GM12878 (cell line): ENCODE results near the gene RDM1. TPM values are rescaled to one million over a fixed set of nuclear protein-coding genes. Genes with fewer than 3 reads are reported as not detected.

Experiments
- ATAC-seq: fragments of 200-7000 bp; cut with Tn5 transposase; 3 replicates; pipeline ENCODE4 v1.9.1; 2020; ENCODE audit warnings: mild to moderate bottlenecking, moderate library complexity
- BruUV-seq: library from RNA; stranded (reverse); fragments of 400-500 nt; replicated peaks from 2 replicates; lab custom pipeline; 2021; lab: Mats Ljungman, UMichigan
- CTCF ChIA-PET: fragments of 300-600 bp; sonication (Branson Sonifier 250); formaldehyde crosslinking; extraction: SDS; loops from one replicate; lab custom pipeline; 2021; ENCODE audit warnings: inconsistent platforms; lab: Yijun Ruan, JAX
- POLR2A ChIA-PET: fragments of 350-600 bp; formaldehyde crosslinking; extraction: SDS; loops from one replicate; lab custom pipeline; 2021; ENCODE audit warnings: inconsistent platforms; lab: Charles Lee
- RAD21 ChIA-PET: fragments of 300-600 bp; sonication (Branson Sonifier 250); formaldehyde crosslinking; loops from one replicate; lab custom pipeline; 2023; ENCODE audit warnings: antibody characterized with exemption; ENCODE audit not compliant: unreplicated experiment; lab: Charles Lee
- SMC1A ChIA-PET: fragments of 300-600 bp; sonication (Branson Sonifier 250); formaldehyde crosslinking; loops from one replicate; lab custom pipeline; 2023; ENCODE audit not compliant: unreplicated experiment, uncharacterized antibody; lab: Charles Lee
- DNase-seq: peaks from one replicate; pipeline ENCODE4 v3.0.0-alpha.2; 2011; ENCODE audit warnings: low read depth, low spot score
- FAIRE-seq: peaks from 3 replicates; lab custom pipeline; 2011; peaks lifted over from hg19 to GRCh38; lab: Jason Lieb, UNC
- H2AFZ ChIP-seq: 2 replicates; pipeline ENCODE4 v1.6.0; 2011; ENCODE audit warnings: low read depth, low read length, control low read depth; ENCODE audit not compliant: control insufficient read depth
- H3K27ac ChIP-seq: 2 replicates; pipeline ENCODE4 v1.5.1; 2011; ENCODE audit warnings: control low read depth; ENCODE audit not compliant: control insufficient read depth, insufficient read depth
- H3K27me3 ChIP-seq, 2 experiments: replicated peaks in 1 of 2; 2 replicates each; pipeline versions ENCODE4 v1.6.0 to v1.6.1; 2011; ENCODE audit warnings: low read length in 1 of 2; ENCODE audit not compliant: control insufficient read depth in 2 of 2, insufficient read depth in 2 of 2
- H3K36me3 ChIP-seq, 2 experiments: 2 replicates each; pipeline ENCODE4 v1.5.1; 2011; ENCODE audit warnings: low read length in 1 of 2; ENCODE audit not compliant: control insufficient read depth in 2 of 2, insufficient read depth in 2 of 2
- H3K4me1 ChIP-seq: 2 replicates; pipeline ENCODE4 v1.6.1; 2011; ENCODE audit warnings: mild to moderate bottlenecking, low read length, moderate library complexity, mixed read lengths; ENCODE audit not compliant: control insufficient read depth, insufficient read depth
- H3K4me2 ChIP-seq: 2 replicates; pipeline ENCODE4 v1.6.0; 2011; ENCODE audit warnings: control low read depth; ENCODE audit not compliant: control insufficient read depth, insufficient read depth
- H3K4me3 ChIP-seq: fragments of 200-600 bp; sonication (generic); 2 replicates; pipeline ENCODE4 v1.5.1; 2016
- H3K79me2 ChIP-seq: 2 replicates; pipeline ENCODE4 v1.6.0; 2011; ENCODE audit warnings: low read length; ENCODE audit not compliant: control insufficient read depth, insufficient read depth
- H3K9ac ChIP-seq: 2 replicates; pipeline ENCODE4 v1.8.0; 2011; ENCODE audit warnings: low read length, control low read depth, mixed read lengths; ENCODE audit not compliant: control insufficient read depth, insufficient read depth
- H3K9me3 ChIP-seq: replicated peaks from 3 replicates; pipeline ENCODE4 v1.5.1; 2011; ENCODE audit warnings: mild to moderate bottlenecking, low read length; ENCODE audit not compliant: control insufficient read depth, insufficient read depth
- H4K20me1 ChIP-seq: 2 replicates; pipeline ENCODE4 v1.6.0; 2011; ENCODE audit not compliant: control insufficient read depth, insufficient read depth
- CREB1 ChIP-seq: IDR thresholded peaks from 2 replicates; pipeline ENCODE4 v1.6.1; 2012; ENCODE audit warnings: low read depth, mild to moderate bottlenecking, inconsistent platforms
- EP300 ChIP-seq, 2 experiments: fragments of 150-350 bp in 1 of 2; IDR thresholded peaks; 2 replicates each; pipeline ENCODE4 v1.6.1; 2011 to 2012; ENCODE audit warnings: low read depth in 2 of 2, low read length in 2 of 2, borderline replicate concordance in 1 of 2, improper control_type of control experiment in 1 of 2, inconsistent platforms in 1 of 2; ENCODE audit not compliant: control insufficient read depth in 1 of 2
- JUNB ChIP-seq: IDR thresholded peaks from 2 replicates; pipeline ENCODE4 v1.6.1; 2016; ENCODE audit warnings: antibody characterized with exemption, mild to moderate bottlenecking
- MEF2A ChIP-seq: IDR thresholded peaks from 2 replicates; pipeline ENCODE4 v1.6.1; 2011; ENCODE audit warnings: low read depth, mild to moderate bottlenecking, low read length, moderate library complexity; ENCODE audit not compliant: insufficient read depth
- NFXL1 ChIP-seq: fragments of 450-650 bp; IDR thresholded peaks from 2 replicates; pipeline ENCODE4 v1.6.1; 2017; ENCODE audit warnings: antibody characterized with exemption, mild to moderate bottlenecking, borderline replicate concordance
- NR2F1 ChIP-seq: fragments of 450-650 bp; conservative IDR thresholded peaks from 2 replicates; pipeline ENCODE4 v1.6.1; 2017; ENCODE audit warnings: mild to moderate bottlenecking
- POLR2AphosphoS5 ChIP-seq: IDR thresholded peaks from 2 replicates; pipeline ENCODE4 v1.6.1; 2011; ENCODE audit warnings: mild to moderate bottlenecking, low read length, inconsistent platforms
- RB1 ChIP-seq: fragments of 450-650 bp; formaldehyde crosslinking; IDR thresholded peaks from 2 replicates; pipeline ENCODE4 v1.6.1; 2017; ENCODE audit warnings: mild to moderate bottlenecking, borderline replicate concordance
- SMAD5 ChIP-seq: IDR thresholded peaks from 2 replicates; pipeline ENCODE4 v1.6.1; 2016; ENCODE audit warnings: antibody characterized with exemption, low read depth
- SUZ12 ChIP-seq: fragments of 200-600 bp; sonication (generic); IDR thresholded peaks from one replicate; pipeline ENCODE4 v1.6.1; 2018; ENCODE audit warnings: antibody characterized with exemption, mild to moderate bottlenecking; ENCODE audit not compliant: unreplicated experiment
- TARDBP ChIP-seq: IDR thresholded peaks from 2 replicates; pipeline ENCODE4 v1.6.1; 2016; ENCODE audit warnings: borderline replicate concordance
- TBL1XR1 ChIP-seq: IDR thresholded peaks from 2 replicates; pipeline ENCODE4 v1.6.1; 2012; ENCODE audit warnings: low read depth, low read length, improper control_type of control experiment
- TCF3 ChIP-seq: IDR thresholded peaks from 2 replicates; pipeline ENCODE4 v1.6.1; 2012; ENCODE audit warnings: low read depth, mild to moderate bottlenecking, low read length, borderline replicate concordance; ENCODE audit not compliant: insufficient read depth
- YBX1 ChIP-seq: fragments of 450-650 bp; IDR thresholded peaks from 2 replicates; pipeline ENCODE4 v1.6.1; 2016; ENCODE audit warnings: antibody characterized with exemption
- YY1 ChIP-seq: IDR thresholded peaks from 2 replicates; pipeline ENCODE4 v1.6.1; 2011; ENCODE audit warnings: low read depth, mild to moderate bottlenecking, low read length
- WGBS: methylation state at CpG from one replicate; pipeline ENCODE4 v1.1.6; 2016; ENCODE audit warnings: low lambda C conversion rate; ENCODE audit not compliant: insufficient replicate concordance, insufficient coverage; ENCODE audit errors: missing lambda C conversion rate; 5-methylcytosine and 5-hydroxymethylcytosine counted together
- in situ Hi-C: fragments of 300-500 bp; cut with MboI; formaldehyde crosslinking; loops from 9 replicates; pipeline ENCODE4 v1.14.3; 2018; ENCODE audit warnings: mixed read lengths
- intact Hi-C: fragments of 100-400 bp; cut with micrococcal nuclease; formaldehyde crosslinking; loops from one replicate; pipeline ENCODE4 v1.14.2; 2022; ENCODE audit not compliant: unreplicated experiment
- polyA plus RNA-seq, 11 experiments: library from polyadenylated mRNA; depleted of rRNA in 4 of 11; unstranded in 6 of 11; stranded (reverse) in 5 of 11; fragments of >200 nt; fragmentation: Nextera tagmentation in 4 of 11; fragmentation: Illumina TruSeq in 1 of 11; extraction: Ambion mirVana in 4 of 11; extraction: Trizol in 1 of 11; gene quantifications; 1 replicate in 1 of 11; 2 replicates in 10 of 11; pipeline versions ENCODE4 v1.2.1 to v1.2.3, GENCODE V29; 2011 to 2016; ENCODE audit warnings: inconsistent platforms in 2 of 11, missing spikeins in 2 of 11, low read depth in 1 of 11
- total RNA-seq, 4 experiments: library from RNA; depleted of rRNA in 3 of 4; stranded (reverse); fragments of >200 nt in 3 of 4; fragmentation: Illumina TruSeq in 1 of 4; extraction: Trizol in 1 of 4; gene quantifications; 2 replicates each; pipeline versions ENCODE4 v1.2.1 to v1.2.3, GENCODE V29; 2013 to 2021
- TF ChIP-seq, protein P1 (sequence below): IDR thresholded peaks from 2 replicates; pipeline ENCODE4 v1.6.1; 2011; ENCODE audit warnings: borderline replicate concordance, low read depth, mild to moderate bottlenecking, moderate library complexity, mixed read lengths, low read length; ENCODE audit not compliant: insufficient read depth; ENCODE audit errors: extremely low read length
- TF ChIP-seq, protein P2 (sequence below): fragments of 450-650 bp; IDR thresholded peaks from 2 replicates; pipeline ENCODE4 v1.6.1; 2016; ENCODE audit warnings: mild to moderate bottlenecking
- TF ChIP-seq, protein P3 (sequence below): fragments of 150-350 bp; IDR thresholded peaks from 2 replicates; pipeline ENCODE4 v1.6.1; 2016; ENCODE audit warnings: low read depth, low read length

Gene RDM1
- total and polyA plus RNA-seq, 10 of the 15 experiments (the other 5 are each of a cell fraction or from before 2014, with no cell fraction given), result 5.7 to 18.4 (median 10.7) TPM

DNA sequence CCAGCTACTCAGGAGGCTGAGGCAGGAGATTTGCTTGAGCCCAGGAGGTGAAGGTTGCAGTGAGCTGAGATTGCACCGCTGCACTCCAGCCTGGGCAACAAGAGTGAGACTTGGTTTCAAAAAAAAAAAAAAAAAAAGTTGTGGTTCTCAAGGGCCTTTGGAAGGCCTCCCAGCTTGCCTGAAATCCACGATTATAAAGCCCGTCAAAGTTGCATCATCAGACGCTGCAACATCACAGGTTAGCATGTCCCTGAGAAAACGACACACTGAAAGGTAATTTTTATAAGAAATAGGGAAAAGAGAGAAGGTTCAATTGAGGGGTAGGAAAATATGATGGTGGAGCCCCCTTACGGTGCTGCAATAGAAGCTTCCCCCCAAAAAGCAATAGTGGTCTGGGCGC is 17.5 kb upstream of the RDM1 start:
- ChIA-PET RAD21 (interaction anchor here (0.6 to 2.4 kb wide), 10 partner anchors 10 to 1885 kb away, joined by 3 to 8 read pairs (median 4); partner anchors contain the start of genes MYO19 and PIGW), SMC1A (interaction anchor here (0.7 to 3.0 kb wide), 13 partner anchors 8 to 538 kb away, joined by 3 to 18 read pairs (median 4); no protein-coding TSS in a partner anchor), CTCF (interaction anchor here (0.7 to 4.8 kb wide), 17 partner anchors 11 to 1447 kb away, joined by 3 to 38 read pairs (median 5); no protein-coding TSS in a partner anchor), POLR2A (interaction anchor here (0.6 to 1.1 kb wide), 2 partner anchors 16 to 71 kb away, joined by 5 to 6 read pairs; no protein-coding TSS in a partner anchor)
- no peak for FAIRE-seq
- no peak overlapping the region for H3K9ac ChIP-seq
- H3K79me2 ChIP-seq, result no peaks in the 10 kb centered on the region
- no peak overlapping the region for H2AFZ ChIP-seq
- no peak for DNase-seq
- no peak overlapping the region for H3K4me3 ChIP-seq
- no peaks in the 10 kb centered on the region for H3K4me1 ChIP-seq
- no peaks in the 10 kb centered on the region for H4K20me1 ChIP-seq
- H3K27me3 ChIP-seq, result no peaks in the 10 kb centered on the region; a peak in 1 of 4 replicates
- intact Hi-C loops (loop anchor here (5.0 kb wide), 1 partner anchor 101 kb away; no protein-coding TSS in a partner anchor), in situ Hi-C loops (no loop called here)
- no peak for TF ChIP-seq MEF2A
- TF ChIP-seq NR2F1, result no peak
- no peak for TF ChIP-seq YBX1
- TF ChIP-seq, protein P1, sequence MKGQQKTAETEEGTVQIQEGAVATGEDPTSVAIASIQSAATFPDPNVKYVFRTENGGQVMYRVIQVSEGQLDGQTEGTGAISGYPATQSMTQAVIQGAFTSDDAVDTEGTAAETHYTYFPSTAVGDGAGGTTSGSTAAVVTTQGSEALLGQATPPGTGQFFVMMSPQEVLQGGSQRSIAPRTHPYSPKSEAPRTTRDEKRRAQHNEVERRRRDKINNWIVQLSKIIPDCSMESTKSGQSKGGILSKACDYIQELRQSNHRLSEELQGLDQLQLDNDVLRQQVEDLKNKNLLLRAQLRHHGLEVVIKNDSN, result no peak
- TF ChIP-seq TARDBP, result no peak
- TF ChIP-seq EP300 (IDR thresholded peaks at IDR 0.05; ENCODE audit: borderline replicate concordance in 1 of 2, control insufficient read depth in 1 of 2, low read depth in 2 of 2, low read length in 2 of 2), result no peak
- no peak for TF ChIP-seq SMAD5
- TF ChIP-seq SUZ12, result no peak
- TF ChIP-seq, protein P2, sequence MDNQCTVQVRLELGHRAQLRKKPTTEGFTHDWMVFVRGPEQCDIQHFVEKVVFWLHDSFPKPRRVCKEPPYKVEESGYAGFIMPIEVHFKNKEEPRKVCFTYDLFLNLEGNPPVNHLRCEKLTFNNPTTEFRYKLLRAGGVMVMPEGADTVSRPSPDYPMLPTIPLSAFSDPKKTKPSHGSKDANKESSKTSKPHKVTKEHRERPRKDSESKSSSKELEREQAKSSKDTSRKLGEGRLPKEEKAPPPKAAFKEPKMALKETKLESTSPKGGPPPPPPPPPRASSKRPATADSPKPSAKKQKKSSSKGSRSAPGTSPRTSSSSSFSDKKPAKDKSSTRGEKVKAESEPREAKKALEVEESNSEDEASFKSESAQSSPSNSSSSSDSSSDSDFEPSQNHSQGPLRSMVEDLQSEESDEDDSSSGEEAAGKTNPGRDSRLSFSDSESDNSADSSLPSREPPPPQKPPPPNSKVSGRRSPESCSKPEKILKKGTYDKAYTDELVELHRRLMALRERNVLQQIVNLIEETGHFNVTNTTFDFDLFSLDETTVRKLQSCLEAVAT, result no peak
- no peak for TF ChIP-seq JUNB
- no peak for TF ChIP-seq CREB1
- no peak for TF ChIP-seq TCF3
- TF ChIP-seq RB1, result no peak
- no peak for TF ChIP-seq TBL1XR1
- no peak for TF ChIP-seq YY1
- no peak for TF ChIP-seq POLR2AphosphoS5
- TF ChIP-seq NFXL1, result no peak
- TF ChIP-seq, protein P3, sequence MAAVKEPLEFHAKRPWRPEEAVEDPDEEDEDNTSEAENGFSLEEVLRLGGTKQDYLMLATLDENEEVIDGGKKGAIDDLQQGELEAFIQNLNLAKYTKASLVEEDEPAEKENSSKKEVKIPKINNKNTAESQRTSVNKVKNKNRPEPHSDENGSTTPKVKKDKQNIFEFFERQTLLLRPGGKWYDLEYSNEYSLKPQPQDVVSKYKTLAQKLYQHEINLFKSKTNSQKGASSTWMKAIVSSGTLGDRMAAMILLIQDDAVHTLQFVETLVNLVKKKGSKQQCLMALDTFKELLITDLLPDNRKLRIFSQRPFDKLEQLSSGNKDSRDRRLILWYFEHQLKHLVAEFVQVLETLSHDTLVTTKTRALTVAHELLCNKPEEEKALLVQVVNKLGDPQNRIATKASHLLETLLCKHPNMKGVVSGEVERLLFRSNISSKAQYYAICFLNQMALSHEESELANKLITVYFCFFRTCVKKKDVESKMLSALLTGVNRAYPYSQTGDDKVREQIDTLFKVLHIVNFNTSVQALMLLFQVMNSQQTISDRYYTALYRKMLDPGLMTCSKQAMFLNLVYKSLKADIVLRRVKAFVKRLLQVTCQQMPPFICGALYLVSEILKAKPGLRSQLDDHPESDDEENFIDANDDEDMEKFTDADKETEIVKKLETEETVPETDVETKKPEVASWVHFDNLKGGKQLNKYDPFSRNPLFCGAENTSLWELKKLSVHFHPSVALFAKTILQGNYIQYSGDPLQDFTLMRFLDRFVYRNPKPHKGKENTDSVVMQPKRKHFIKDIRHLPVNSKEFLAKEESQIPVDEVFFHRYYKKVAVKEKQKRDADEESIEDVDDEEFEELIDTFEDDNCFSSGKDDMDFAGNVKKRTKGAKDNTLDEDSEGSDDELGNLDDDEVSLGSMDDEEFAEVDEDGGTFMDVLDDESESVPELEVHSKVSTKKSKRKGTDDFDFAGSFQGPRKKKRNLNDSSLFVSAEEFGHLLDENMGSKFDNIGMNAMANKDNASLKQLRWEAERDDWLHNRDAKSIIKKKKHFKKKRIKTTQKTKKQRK, result no peak
- no TSS peak for BruUV-seq
- no peak overlapping the region for H3K4me2 ChIP-seq
- no peak for ATAC-seq
- H3K36me3 ChIP-seq, result no peaks in the 10 kb centered on the region
- H3K9me3 ChIP-seq, result no peaks in the 10 kb centered on the region
- H3K27ac ChIP-seq, result no peak overlapping the region
- WGBS, result 60% methylated on average over 7 of the region's 7 CpGs
